HG02798 (cell line): ENCODE results near the gene RIMBP3C.
"Not testable (repeated sequence)": the region's sequence is repeated elsewhere in the genome, so short reads cannot be mapped to it uniquely, and the experiment has no call there.

Experiments used
- ATAC-seq: cut with Tn5 transposase; IDR thresholded peaks from one replicate; pipeline ENCODE4 v1.9.1; 2021; ENCODE audit warnings: mild to moderate bottlenecking; ENCODE audit not compliant: unreplicated experiment, poor library complexity

The RIMBP3C gene, protein sequence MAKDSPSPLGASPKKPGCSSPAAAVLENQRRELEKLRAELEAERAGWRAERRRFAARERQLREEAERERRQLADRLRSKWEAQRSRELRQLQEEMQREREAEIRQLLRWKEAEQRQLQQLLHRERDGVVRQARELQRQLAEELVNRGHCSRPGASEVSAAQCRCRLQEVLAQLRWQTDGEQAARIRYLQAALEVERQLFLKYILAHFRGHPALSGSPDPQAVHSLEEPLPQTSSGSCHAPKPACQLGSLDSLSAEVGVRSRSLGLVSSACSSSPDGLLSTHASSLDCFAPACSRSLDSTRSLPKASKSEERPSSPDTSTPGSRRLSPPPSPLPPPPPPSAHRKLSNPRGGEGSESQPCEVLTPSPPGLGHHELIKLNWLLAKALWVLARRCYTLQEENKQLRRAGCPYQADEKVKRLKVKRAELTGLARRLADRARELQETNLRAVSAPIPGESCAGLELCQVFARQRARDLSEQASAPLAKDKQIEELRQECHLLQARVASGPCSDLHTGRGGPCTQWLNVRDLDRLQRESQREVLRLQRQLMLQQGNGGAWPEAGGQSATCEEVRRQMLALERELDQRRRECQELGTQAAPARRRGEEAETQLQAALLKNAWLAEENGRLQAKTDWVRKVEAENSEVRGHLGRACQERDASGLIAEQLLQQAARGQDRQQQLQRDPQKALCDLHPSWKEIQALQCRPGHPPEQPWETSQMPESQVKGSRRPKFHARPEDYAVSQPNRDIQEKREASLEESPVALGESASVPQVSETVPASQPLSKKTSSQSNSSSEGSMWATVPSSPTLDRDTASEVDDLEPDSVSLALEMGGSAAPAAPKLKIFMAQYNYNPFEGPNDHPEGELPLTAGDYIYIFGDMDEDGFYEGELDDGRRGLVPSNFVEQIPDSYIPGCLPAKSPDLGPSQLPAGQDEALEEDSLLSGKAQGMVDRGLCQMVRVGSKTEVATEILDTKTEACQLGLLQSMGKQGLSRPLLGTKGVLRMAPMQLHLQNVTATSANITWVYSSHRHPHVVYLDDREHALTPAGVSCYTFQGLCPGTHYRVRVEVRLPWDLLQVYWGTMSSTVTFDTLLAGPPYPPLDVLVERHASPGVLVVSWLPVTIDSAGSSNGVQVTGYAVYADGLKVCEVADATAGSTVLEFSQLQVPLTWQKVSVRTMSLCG (N-terminal part only)

DNA sequence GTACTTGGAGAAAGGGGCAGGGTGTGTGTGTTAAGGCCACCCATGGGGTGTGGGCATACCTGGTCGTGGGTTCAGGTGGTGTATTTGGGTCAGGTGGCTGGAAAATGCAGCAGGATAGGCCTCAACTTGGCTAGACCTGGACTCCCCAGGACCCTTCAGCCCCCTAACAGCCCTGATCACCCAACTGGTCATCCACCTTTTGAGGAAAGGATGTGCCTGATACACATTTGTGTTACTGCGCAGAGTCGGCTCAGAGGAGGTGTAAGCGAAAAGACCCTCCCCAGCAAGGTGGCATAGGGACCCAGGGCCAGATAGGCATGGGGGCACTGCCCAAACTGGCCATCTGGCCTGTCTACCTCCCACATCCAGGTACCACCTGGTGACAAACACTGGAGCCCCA, at the start of gene RIMBP3C:
RIMBP3C (minus strand) TSS at position 101 of the 400 bp plus-strand sequence. CDS start 485 bp downstream, outside the sequence.
- ATAC-seq: not testable (repeated sequence)

DNA sequence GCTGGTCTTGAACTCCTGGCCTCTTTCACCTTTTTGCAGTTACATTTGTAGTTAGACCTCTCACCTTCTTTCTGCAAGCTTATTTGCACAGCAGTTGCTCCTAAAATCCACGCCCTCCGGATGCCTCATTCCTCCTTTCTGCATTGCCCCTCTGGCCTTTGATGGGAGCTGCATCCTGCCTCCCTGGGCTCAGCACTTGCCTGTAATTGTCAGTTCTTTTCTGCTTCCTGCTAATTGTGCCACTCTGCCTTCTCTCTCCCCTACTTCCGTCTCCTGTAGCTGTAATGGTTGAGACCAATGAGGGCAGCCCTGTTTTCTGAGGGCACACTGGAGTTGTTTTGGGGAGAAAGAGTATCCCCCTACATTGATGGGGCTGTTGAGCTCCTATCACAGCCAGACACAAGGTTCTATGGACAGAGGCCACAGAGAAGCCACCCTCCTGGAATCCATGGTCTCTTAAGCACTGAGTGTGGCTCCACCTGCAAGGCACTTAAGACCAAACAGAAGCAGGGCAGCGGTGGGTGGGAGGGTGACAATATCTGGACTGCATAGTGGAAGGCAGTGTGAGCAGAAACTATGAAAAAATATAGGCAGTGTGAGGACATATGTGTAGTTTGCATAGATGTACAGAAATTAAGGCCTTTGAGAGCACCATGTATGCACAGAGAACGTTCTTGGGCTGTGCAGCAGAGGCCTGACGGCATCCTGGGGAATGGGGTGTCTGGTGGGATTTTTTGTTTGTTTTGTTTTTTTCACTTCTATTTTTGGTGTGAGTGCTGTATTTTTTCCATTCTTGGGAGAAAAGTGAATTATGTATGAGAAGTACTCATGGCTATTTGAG, 48.0 kb upstream of the RIMBP3C start:
- no peak for ATAC-seq

DNA sequence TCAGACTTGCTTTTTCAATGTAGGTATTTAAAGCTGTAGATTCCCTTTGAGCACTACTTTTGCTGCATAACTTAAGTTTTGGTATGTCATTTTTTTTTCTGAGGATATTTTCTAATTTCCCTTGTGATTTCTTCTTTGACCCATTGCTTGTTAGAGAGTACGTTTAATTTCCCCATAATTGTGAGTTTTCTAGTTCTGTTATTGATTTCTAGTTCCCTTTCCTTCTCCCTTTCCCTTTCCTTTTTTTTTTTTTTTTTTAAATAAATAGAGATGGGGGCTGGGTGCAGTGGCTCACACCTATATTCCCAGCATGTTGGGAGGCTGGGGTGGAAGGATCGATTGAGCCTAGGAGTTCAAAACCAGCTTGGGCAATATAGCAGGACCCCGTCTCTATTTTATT, 47.0 kb upstream of the RIMBP3C start:
- no peak for ATAC-seq

DNA sequence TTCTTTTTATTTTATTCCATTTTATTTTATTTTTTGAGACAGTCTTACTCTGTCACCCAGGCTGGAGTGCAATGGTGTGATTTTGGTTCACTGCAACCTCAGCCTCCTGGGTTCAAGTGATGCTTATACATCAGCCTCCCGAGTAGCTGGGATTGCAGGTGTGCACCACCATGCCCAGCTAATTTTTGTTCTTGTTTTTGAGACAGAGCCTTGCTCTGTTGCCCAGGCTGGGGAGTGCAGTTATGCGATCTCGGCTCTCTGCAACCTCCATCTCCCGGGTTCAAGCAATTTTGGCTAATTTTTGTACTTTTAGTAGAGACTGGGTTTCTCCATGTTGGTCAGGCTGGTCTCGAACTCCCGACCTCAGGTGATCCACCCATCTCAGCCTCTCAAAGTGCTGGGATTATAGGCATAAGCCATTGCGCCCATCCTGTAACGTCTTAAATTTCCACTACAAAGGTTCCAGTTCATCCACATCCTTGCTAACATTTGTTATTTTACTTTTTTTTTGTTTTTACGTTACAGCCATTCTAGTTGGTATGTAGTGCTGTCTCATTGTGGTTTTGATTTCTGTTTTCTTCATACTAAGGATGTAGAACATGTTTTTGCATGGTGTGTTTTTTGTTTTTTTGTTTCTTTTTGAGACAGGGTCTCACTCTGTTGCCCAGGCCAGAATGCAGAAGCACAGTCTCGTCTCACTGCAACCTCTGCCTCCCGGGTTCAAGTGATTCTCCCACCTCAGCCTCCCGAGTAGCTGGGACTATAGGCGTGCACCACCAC, 45.3 kb upstream of the RIMBP3C start:
- ATAC-seq: not testable (repeated sequence)

DNA sequence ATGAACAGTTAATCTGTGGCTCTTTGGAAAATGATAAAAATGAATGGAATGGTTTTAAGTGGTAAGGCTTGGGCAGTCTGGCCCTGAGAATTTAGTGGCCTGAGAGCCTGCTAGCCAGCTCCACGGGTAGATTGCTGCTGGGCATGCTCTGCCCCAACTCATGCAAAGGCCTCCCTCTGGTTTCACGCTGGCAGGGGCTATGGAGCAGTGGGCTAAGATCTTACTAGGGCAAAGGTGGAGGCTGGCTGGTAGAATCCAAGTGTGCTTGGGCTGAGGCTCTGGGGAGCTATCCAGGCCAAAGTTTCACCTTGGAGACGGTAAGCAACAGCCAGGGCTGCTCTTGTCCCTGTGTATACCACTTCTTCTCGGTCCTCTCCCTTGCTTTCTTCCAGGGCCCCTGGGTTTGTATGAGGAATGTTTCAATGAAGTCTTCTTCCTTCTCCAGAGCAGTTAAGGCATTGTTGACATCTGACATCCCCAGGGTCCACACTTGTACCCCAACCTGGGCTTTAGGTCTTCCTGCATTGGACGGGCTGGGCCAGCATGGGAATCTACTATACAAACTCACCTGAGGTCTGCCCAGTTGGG, 43.7 kb upstream of the RIMBP3C start:
- ATAC-seq: no peak

DNA sequence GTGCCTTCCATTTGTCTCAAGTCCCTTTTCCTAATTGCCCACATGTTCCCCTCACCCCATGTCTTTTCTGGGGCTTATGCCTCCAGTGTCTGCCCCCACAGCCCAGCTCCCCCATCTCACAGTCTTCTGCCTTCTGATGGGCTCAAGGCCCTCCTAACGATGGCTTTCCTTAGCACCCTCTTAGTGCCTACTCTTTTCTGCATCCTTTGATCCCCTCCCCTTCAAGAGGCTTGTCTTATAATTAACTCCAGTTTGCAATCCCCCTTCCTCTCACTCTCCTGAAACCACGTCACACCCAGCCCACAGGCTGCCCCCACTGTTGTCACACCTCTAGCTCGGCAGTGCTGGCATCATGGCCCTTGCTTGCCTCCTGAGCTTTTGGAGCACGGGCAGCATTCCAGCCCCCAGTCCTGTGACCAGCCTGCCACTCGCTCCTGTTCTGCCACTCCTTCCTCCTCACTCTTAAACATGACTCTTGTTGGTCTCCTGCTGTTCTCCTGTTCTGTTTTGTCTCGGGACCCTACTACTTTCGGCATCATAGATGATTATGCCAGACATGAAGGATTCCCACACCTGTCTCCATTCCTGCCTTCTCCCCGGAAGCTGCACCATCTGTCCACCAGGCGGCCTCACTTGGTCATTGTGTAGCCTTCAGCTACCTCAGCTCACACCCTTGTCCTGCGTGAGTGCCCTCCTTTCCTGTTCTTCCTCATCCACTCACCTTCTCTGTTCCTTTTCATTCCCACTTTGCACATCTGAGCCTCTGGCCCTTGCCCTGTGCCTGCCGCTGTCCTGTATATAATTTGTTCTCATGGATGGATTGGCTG, 42.4 kb upstream of the RIMBP3C start:
- no peak for ATAC-seq

DNA sequence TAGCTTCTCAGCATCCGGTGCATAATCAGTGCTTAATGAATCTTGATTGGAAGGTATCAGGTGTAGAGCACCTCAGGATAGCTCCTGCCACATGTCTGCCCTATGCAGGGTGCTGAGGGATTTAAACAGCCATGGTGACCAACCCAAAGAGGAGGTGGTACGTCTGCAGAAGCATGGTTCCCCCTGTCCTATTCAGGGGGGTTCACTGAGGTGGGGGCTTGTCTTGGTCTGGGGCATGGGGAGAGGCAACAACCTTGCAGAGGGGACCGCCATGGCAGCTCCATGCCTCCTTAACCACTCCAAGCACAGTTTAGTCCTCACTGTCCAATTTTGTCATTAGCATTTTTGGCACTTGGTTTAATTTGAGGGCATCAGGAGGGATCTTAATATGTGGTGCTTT, 41.2 kb upstream of the RIMBP3C start:
- ATAC-seq: no peak

DNA sequence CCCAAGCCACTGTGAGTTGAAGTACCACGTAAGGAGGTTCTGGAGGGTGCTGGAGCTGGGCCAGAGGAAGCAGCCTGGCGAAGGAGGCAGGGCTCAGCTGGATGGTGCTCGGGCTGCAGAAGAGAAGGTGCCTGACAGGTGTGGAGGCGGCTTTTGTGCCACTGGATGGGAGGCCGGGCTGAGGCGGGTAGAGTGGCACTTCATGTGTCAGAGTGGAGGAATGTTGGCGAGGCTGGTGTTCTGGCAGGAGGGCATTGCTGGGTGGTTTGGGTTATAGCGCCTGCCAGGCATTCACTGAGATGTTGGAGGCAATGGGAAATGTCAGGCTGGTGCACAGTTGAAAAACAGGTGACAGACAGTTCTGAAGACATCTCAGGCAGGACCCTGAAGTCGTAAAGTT, 40.4 kb upstream of the RIMBP3C start:
- no peak for ATAC-seq

DNA sequence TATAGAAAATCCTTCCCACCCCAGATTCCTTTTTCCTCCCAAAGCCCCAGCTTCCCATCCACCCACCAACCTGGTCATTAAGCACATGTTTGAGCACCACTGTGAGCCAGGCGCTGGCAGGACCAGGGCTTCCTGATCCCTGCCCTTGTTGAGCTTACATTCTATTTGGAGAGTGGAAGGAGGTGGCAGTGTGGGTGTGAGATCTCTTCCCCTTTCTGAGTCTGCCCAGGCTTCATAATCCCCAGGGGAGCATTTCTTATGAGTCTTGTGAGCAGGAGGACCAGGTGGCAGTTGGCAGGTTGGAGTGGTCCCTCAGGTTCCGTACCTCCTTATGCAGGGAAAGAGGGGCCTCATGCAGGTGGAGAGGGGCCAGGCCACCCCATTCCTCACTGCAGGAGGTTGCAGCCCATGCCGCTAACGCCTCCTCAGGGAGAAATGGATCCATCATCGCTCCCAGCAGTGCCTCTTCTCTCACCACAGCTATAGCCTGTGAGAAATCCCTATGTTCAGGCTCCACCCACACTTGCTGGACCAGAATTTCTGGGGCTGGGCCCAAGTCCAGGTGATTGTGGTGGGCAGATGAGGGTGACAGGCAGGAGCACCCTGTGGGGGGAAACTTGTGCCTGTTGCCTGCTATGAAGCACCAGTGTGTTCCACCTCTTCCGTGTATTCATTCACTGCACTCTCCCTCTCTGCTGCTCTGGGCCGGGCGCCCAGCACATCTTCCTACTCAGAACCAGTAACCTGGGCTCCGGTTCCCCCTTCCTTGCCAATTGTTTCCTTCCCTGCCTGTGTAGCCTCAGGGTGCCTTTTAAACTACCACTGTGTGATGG, 39.8 kb upstream of the RIMBP3C start:
- no peak for ATAC-seq

DNA sequence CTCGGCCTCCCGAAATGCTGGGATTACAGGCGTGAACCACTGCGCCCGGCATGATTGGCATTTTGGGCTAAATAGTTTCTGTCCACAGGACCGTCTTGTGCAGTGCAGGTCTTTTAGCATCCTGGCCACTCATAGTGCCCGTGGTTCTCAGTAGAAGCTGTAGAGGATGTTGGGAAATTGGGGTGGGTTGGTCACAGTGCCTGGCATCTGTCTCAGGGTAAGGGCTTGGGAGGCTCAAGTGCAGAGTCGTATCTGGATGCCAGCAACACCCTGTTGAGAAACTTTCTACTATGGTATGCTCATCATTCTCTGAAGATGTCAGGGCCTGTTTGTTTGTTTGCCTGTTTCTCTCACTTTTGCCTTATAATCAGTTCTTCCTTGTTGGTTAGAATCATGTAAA, 38.1 kb upstream of the RIMBP3C start:
- ATAC-seq: no peak

DNA sequence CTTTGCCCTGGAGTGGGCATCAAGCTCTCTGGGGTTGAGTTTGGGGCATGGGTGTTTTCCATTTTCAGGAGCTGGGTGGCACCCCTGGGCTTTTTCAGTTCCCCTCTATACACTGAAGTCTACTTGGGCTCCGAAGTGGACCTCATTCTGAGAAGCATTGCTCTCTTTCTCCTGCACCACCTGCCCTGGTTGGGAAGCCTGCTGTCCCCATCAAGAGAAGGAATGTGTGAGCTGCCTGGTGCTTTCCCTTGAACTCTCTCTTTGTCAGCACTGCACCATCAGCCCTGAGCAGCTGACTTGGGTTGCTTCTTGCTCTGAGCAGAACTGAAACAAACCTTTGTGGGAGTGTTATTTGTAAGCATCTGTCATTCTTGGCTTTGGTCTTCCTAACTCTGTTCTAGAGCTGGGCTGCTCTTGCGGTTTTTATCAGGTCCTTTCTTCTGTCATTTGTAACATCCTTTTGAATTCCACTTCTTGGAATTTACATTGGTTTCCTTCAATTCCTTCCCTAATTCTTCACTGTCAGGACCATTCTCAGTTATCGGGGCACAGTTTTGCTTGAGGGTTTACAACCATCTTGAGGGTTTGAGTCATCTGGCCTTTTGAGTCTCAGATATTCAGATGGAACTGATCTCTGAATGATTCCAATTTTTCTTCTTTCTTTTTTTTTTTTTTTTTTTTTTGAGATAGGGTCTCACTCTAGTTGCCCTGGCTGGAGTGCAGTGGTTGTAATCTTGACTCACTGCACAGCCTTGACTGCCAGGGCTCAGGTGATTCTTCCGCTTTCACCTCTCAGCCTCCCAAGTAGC, 36.7 kb upstream of the RIMBP3C start:
- ATAC-seq: peak; percentile 89

DNA sequence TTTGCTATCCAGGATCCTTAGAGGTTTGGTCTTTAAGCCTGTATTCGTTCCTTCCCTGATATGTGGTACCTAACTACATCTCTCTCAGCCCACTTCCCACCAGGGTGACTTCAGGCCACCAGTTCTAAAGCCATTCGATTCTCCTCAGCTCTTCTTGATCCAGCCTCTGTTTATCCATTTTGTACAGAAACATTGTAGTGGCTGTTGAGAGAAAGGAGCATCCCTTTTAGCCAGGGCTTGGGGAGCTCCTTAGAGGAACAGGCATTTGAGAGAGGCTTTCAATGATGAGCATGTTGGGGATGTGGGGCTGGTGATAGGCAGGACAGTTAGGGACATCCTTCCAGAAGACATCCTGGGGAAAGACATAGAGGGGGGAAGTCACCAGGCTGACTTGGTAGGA, 34.1 kb upstream of the RIMBP3C start:
- no peak for ATAC-seq

DNA sequence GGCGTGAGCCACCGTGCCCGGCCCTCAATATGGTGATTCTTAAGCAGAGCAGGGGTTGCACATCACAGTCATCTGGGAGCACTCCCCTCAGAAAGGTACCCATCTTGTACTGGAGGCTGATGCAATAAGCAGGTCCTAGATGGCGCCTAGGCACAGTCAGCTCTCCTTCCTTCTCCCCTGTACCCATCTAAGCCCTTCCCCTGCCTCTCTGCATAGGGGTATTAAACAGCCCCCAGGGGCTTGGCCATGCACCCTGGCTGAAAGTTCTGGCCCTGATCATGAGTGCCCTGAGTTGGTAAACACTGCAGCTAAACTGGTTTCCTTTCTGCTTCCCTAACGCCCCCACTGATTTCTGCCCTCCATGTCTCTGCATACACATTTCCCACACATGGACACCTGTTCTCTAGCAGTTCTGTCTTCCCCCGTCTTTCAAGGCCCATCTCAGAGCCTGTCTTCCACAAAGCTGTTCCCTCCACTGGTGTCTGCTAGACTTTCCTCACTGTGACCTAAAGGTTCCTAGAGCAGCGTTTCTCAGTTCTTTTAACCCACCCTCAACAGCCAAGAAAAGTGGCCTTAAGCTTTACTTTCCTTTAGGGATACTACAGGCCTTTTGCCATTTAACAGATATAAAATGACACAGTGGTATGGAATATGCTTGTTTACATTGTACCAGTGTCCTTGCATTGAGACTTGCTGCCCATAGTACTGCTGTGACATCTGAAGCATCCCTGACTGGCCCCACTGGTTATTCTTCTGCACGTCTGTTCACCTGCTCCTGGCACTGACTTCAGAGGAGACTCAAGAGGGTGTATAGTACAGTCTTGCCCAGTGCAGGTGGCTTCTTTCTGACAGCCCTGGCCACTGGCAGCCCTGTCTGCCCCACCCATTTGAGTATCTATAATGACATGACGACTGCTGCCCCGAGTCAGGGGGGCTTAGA, 31.8 kb upstream of the RIMBP3C start:
- ATAC-seq: no peak

DNA sequence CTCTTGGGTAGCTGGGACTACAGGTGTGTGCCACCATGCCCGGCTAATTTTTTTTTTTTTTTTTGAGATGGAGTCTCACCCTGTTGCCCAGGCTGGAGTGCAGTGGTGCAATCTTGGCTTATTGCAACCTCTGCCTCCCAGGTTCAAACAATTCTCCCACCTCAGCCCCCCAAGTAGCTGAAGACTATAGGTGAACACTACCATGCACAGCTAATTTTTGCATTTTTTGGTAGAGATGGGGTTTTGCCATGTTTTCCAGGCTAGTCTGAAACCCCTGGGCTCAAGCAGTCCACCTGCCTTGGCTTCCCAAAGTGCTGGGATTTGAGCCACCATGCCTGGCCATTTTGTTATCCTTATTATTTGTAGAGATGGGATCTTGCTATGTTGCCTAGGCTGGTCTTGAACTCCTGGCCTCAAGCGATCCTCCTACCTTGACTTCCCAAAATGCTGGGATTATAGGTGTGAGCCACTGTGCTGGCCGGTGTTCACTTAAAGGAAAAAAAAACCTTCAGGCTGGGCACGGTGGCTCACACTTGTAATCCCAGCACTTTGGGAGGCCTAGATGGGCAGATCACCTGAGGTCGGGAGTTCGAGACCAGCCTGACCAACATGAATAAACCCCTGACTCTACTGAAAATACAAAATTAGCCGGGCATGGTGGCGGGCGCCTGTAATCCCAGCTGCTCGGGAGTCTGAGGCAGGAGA, 29.9 kb upstream of the RIMBP3C start:
- not testable (repeated sequence) for ATAC-seq

DNA sequence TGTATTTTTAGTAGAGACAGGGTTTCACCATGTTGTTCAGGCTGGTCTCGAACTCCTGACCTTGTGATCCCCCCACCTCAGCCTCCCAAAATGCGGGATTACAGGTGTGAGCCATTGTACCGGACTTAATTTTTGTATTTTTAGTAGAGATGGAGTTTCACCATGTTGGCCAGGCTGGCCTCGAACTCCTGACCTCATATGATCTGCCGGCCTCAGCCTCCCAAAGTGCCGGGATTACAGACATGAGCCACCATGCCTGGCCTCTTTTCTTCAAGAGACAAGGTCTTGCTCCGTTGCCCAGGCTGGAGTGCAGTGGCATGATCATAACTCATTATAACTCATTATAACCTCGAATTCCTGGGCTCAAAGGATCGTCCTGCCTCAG, 29.4 kb upstream of the RIMBP3C start:
- ATAC-seq: not testable (repeated sequence)
